Karpas-422 (cell line): ENCODE measurements around the gene FTCDNL1. TPM values are rescaled to one million over a fixed set of nuclear protein-coding genes. Genes with fewer than 3 reads are reported as not detected.
A peak's percentile ranks its signal among the peaks of the same experiment; 100 is the strongest.

Source experiments
- DNase-seq: peaks from one replicate; pipeline ENCODE4 v3.0.0-alpha.2; 2015
- H2AFZ ChIP-seq: fragments of 200-600 bp; sonication (generic); 2 replicates; pipeline ENCODE4 v1.6.1; 2014; ENCODE audit warnings: antibody characterized with exemption, low read length, mixed read lengths
- H3K27ac ChIP-seq: fragments of 200-600 bp; sonication (generic); 2 replicates; pipeline ENCODE4 v1.5.1; 2014; ENCODE audit warnings: mild to moderate bottlenecking, low read length, moderate library complexity
- H3K27me3 ChIP-seq: fragments of 200-600 bp; sonication (generic); 2 replicates; pipeline ENCODE4 v1.6.1; 2014; ENCODE audit warnings: low read length, mixed read lengths
- H3K36me3 ChIP-seq: fragments of 200-600 bp; sonication (generic); 2 replicates; pipeline ENCODE4 v1.6.1; 2014; ENCODE audit warnings: low read length, mixed read lengths; ENCODE audit not compliant: insufficient read depth
- H3K4me1 ChIP-seq: fragments of 200-600 bp; sonication (generic); 2 replicates; pipeline ENCODE4 v1.6.1; 2014; ENCODE audit warnings: mild to moderate bottlenecking, low read length, mixed read lengths
- H3K4me2 ChIP-seq: fragments of 200-600 bp; sonication (generic); 2 replicates; pipeline ENCODE4 v1.6.1; 2014; ENCODE audit warnings: low read length, low read depth, mild to moderate bottlenecking; ENCODE audit not compliant: poor library complexity, severe bottlenecking
- H3K4me3 ChIP-seq: fragments of 200-600 bp; sonication (generic); 2 replicates; pipeline ENCODE4 v1.5.1; 2014; ENCODE audit warnings: mild to moderate bottlenecking, antibody characterized with exemption, low read length, mixed read lengths
- H3K79me2 ChIP-seq: fragments of 200-600 bp; sonication (generic); 2 replicates; pipeline ENCODE4 v1.6.1; 2014; ENCODE audit warnings: mild to moderate bottlenecking, low read length, mixed read lengths
- H3K9ac ChIP-seq: fragments of 200-600 bp; sonication (generic); 2 replicates; pipeline ENCODE4 v1.6.0; 2014; ENCODE audit warnings: low read length
- H3K9me2 ChIP-seq: fragments of 200-600 bp; sonication (generic), shearing (Covaris generic); replicated peaks from 2 replicates; pipeline ENCODE4 v1.6.0; 2014; ENCODE audit warnings: mild to moderate bottlenecking, low read length, moderate library complexity; ENCODE audit not compliant: insufficient read depth
- H3K9me3 ChIP-seq: fragments of 300-700, 200-600 bp; sonication (generic); 2 replicates; pipeline ENCODE4 v1.6.1; 2014; ENCODE audit warnings: low read length, mixed read lengths
- H4K20me1 ChIP-seq: fragments of 200-600 bp; sonication (generic); 2 replicates; pipeline ENCODE4 v1.6.1; 2014; ENCODE audit warnings: mild to moderate bottlenecking, antibody characterized with exemption, low read length, low read depth; ENCODE audit not compliant: insufficient read depth
- total RNA-seq: library from RNA; depleted of rRNA; stranded (reverse); fragments of >200 nt; shearing (Covaris generic); gene quantifications from 2 replicates; pipeline ENCODE4 v1.2.3, GENCODE V29; 2014; ENCODE audit warnings: low replicate concordance

Gene FTCDNL1
- total RNA-seq, 1 experiment from 2014 or later, result 1.9 TPM

DNA sequence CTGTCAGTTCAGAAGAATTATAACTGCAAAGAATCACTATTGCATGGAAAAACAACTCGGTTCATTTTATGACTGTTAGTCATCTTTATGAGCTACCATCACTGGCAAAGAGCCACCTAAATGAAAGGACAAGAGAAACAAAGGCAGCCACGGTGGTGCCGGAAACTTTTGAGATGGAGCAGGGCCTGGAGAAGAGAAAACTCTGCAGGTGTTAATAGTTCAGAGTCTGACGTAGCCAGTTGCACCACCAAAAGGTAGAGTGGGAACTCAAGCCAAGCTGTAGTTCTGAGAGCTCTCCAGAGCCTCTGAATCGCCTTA lies 110.9 kb downstream of the FTCDNL1 start:
- H3K9ac ChIP-seq, result no peak overlapping the region
- H3K4me1 ChIP-seq, result no peaks in the 10 kb centered on the region
- no peaks in the 10 kb centered on the region for H3K79me2 ChIP-seq
- H2AFZ ChIP-seq, result no peak overlapping the region
- H3K36me3 ChIP-seq, result no peaks in the 10 kb centered on the region
- no peaks in the 10 kb centered on the region for H3K9me3 ChIP-seq
- no peaks in the 10 kb centered on the region for H4K20me1 ChIP-seq
- H3K4me2 ChIP-seq, result no peak overlapping the region
- no peaks in the 10 kb centered on the region for H3K27me3 ChIP-seq
- H3K4me3 ChIP-seq, result no peak overlapping the region
- no peak for DNase-seq
- H3K9me2 ChIP-seq, result no peaks in the 10 kb centered on the region
- no peak overlapping the region for H3K27ac ChIP-seq

DNA sequence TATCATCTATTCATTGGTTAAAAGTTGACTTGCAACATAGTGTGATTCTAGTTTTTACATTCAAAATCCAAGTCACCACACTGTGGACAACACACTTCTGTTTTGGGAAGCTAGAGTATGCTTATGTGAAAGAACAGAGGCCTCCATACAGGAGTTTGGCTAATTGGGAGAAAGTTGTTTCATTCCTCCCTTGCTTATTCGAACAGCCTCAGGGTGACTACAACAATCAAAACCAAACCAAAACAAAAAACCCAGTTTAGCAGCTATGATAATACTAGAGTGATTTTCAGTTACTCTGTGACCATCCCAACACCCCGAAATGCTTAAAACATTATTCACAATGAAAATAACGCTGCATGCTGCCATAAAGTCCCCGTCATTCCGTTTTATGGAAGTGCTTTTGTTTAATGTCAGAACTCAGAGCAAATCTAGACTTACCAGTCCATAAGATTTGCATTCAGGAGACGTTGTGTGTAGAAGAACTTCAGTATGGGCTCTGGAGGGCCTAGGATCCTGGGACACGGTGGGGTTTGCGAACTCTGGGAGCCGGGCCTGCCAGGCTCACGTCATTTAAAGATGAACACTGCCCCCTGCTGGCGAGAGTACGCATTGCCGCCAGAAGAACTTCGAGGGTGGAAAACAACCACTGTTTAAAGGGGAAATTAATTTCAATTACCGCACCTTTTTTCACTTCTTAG lies 111.4 kb downstream of the FTCDNL1 start:
- no peaks in the 10 kb centered on the region for H3K27me3 ChIP-seq
- H3K9me2 ChIP-seq, result no peaks in the 10 kb centered on the region
- no peak overlapping the region for H3K9ac ChIP-seq
- H3K36me3 ChIP-seq, result no peaks in the 10 kb centered on the region
- H3K9me3 ChIP-seq, result no peaks in the 10 kb centered on the region
- H3K79me2 ChIP-seq, result no peaks in the 10 kb centered on the region
- no peak overlapping the region for H3K4me3 ChIP-seq
- H3K4me2 ChIP-seq, result no peak overlapping the region
- H4K20me1 ChIP-seq, result no peaks in the 10 kb centered on the region
- no peaks in the 10 kb centered on the region for H3K4me1 ChIP-seq
- no peak overlapping the region for H2AFZ ChIP-seq
- peak; percentile 82 for DNase-seq
- H3K27ac ChIP-seq, result no peak overlapping the region

DNA sequence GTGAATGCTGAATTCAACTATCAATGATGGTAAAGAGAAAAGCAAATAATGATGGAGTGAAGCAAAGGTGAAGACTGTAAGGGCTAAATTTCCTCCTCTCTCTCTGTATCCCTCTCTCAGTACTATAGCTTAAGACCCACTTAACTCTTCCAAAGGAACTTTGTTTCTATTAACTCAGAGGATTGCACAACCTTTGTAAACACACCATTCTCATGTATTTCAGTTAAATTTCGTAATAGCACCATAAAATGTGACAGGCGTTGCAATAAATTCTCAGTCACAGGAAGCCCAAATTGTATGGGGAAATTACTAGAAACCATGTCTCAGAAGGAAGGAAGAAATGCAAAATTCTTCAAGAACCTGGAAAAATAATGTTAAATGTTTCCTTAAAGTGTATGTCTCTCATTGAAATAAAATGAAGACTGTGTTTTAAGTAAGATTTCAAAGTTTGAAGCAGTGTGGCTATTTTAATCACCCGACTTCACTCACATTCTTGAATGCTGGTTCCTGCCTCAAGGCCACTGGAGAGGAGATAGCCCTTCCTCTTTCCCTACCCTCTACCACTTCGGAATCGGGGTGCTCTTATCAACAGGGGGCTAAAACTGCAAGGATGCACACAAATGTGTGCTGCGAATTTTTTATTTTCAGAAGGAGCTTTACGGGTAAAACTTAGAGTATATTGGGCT lies 112.1 kb downstream of the FTCDNL1 start:
- Histone ChIP-seq H3K4me2 (no peak overlapping the region), H3K9ac (no peak overlapping the region), H2AFZ (no peak overlapping the region), H3K4me3 (no peak overlapping the region), H3K9me2 (no peaks in the 10 kb centered on the region), H3K79me2 (no peaks in the 10 kb centered on the region), H3K27ac (no peak overlapping the region), H3K9me3 (no peaks in the 10 kb centered on the region), H3K36me3 (no peaks in the 10 kb centered on the region), H4K20me1 (no peaks in the 10 kb centered on the region), H3K27me3 (no peaks in the 10 kb centered on the region), H3K4me1 (no peaks in the 10 kb centered on the region)
- no peak for DNase-seq

DNA sequence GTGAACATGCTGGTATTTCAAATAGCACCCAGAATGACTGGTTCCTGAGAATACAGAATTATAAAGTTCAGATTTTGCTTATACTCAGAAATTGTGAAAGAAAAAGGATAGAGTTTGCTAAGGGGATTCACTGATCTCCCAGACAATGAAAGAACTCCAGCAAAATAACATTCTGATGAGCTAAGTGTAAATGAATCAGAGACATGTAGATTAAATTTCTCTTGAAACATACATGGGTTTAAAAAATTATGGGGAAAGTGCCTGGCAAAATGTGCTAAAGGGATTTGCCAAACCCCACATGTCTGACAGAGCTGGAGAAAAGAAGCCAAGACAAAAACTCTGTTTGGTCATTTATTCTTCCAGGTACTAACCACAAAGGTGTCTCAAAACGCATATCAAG lies 116.3 kb downstream of the FTCDNL1 start:
- no peak overlapping the region for H3K9ac ChIP-seq
- no peaks in the 10 kb centered on the region for H3K27me3 ChIP-seq
- no peaks in the 10 kb centered on the region for H3K36me3 ChIP-seq
- H3K79me2 ChIP-seq, result no peaks in the 10 kb centered on the region
- no peak overlapping the region for H3K27ac ChIP-seq
- no peak overlapping the region for H2AFZ ChIP-seq
- no peaks in the 10 kb centered on the region for H3K9me3 ChIP-seq
- H3K4me2 ChIP-seq, result no peak overlapping the region
- no peak overlapping the region for H3K4me3 ChIP-seq
- no peak for DNase-seq
- no peaks in the 10 kb centered on the region for H3K4me1 ChIP-seq
- H4K20me1 ChIP-seq, result no peaks in the 10 kb centered on the region
- H3K9me2 ChIP-seq, result no peaks in the 10 kb centered on the region

DNA sequence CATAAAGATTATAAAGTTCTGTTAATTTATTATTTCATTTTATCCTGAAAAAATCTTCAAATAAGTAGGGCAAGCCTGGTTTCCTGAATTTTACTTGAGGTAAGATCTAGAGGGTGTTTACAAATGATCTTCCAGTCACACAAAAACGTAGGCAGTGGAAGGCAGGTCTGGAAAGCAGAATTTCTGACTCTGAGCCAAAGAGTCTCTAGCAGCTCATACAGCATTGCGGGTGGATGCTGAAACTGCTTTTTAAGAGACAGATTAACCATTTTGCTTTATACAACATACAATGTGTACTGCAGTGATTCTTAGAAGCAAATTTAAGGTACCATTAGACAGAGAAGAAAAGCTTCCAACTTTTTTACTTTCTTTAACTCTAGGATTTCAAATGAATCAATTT lies 117.0 kb downstream of the FTCDNL1 start:
- Histone ChIP-seq H4K20me1 (no peaks in the 10 kb centered on the region), H3K4me3 (no peak overlapping the region), H3K4me1 (no peaks in the 10 kb centered on the region), H3K9me2 (no peaks in the 10 kb centered on the region), H2AFZ (no peak overlapping the region), H3K4me2 (no peak overlapping the region), H3K79me2 (no peaks in the 10 kb centered on the region), H3K9me3 (no peaks in the 10 kb centered on the region), H3K27ac (no peak overlapping the region), H3K27me3 (no peaks in the 10 kb centered on the region), H3K9ac (no peak overlapping the region), H3K36me3 (no peaks in the 10 kb centered on the region)
- no peak for DNase-seq

DNA sequence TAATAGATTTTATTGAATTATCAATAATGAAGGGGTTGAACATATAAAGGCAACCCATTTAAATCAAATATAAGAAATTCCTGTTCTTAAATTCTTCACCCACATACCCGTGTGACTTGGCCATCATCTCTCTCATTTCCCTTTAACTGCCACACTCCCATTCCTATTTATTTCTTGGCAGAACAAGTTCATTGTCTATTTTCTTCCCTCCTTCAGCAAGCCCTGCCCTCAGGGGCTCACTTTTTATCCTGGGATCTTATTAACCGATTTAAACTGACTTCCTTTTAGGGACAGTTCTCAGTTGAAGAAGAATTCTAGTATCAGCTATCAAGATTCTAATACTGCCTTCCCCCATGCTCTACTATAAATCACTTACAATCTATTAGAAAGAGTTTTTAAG lies 123.2 kb downstream of the FTCDNL1 start:
- Histone ChIP-seq H3K4me2 (no peak overlapping the region), H3K36me3 (no peaks in the 10 kb centered on the region), H3K4me1 (no peaks in the 10 kb centered on the region), H3K9ac (no peak overlapping the region), H3K9me2 (no peaks in the 10 kb centered on the region), H3K9me3 (no peaks in the 10 kb centered on the region), H4K20me1 (no peaks in the 10 kb centered on the region), H3K27me3 (no peaks in the 10 kb centered on the region), H3K79me2 (no peaks in the 10 kb centered on the region), H3K4me3 (no peak overlapping the region), H3K27ac (no peak overlapping the region), H2AFZ (no peak overlapping the region)
- DNase-seq, result no peak

DNA sequence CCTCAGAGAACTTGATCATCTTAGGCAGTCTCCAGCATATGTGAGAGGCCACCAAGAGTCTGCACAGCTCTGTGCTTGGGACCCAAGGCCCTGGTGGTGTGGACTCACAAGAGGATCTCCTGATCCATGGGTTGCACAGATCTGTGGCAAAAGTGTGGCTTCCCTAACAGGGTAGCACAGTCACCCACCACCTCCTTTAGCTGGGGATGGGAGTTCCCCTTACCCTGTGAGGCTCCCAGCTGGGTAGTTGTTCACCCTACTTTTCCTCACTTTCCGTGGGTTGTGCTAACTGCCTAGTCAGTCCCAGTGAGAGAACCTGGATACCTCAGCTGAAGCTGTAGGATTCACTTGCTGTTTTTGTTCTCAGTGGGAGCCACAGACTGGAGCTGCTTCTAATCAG lies 123.7 kb downstream of the FTCDNL1 start:
- no peaks in the 10 kb centered on the region for H4K20me1 ChIP-seq
- no peaks in the 10 kb centered on the region for H3K9me3 ChIP-seq
- no peaks in the 10 kb centered on the region for H3K27me3 ChIP-seq
- no peak overlapping the region for H3K4me3 ChIP-seq
- no peaks in the 10 kb centered on the region for H3K79me2 ChIP-seq
- H3K36me3 ChIP-seq, result no peaks in the 10 kb centered on the region
- H3K9ac ChIP-seq, result no peak overlapping the region
- no peak overlapping the region for H3K27ac ChIP-seq
- no peak overlapping the region for H3K4me2 ChIP-seq
- no peak overlapping the region for H2AFZ ChIP-seq
- no peak for DNase-seq
- no peaks in the 10 kb centered on the region for H3K4me1 ChIP-seq
- no peaks in the 10 kb centered on the region for H3K9me2 ChIP-seq

DNA sequence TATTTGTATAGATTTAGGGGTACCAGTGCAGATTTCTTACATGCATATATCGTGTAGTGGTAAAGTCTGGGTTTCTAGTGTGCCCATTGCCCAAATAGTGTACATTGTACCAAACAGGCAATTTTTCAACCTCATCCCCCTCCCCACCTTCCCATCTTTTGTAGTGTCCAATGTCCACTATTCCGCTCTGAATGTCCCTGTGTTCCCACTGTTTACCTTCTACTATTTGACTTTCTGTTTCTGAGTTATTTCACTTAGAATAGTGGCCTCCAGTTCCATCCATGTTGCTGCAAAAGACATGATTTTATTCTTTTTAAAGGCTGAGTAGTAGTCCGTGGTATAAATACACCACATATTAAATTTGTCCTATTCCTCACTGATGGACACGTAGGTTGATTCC lies 132.9 kb downstream of the FTCDNL1 start:
- no peaks in the 10 kb centered on the region for H3K79me2 ChIP-seq
- H2AFZ ChIP-seq, result no peak overlapping the region
- H3K4me1 ChIP-seq, result no peaks in the 10 kb centered on the region
- no peaks in the 10 kb centered on the region for H3K36me3 ChIP-seq
- H3K4me3 ChIP-seq, result no peak overlapping the region
- no peaks in the 10 kb centered on the region for H3K9me3 ChIP-seq
- no peak overlapping the region for H3K4me2 ChIP-seq
- no peak overlapping the region for H3K9ac ChIP-seq
- H4K20me1 ChIP-seq, result no peaks in the 10 kb centered on the region
- no peaks in the 10 kb centered on the region for H3K27me3 ChIP-seq
- H3K27ac ChIP-seq, result no peak overlapping the region
- H3K9me2 ChIP-seq, result no peaks in the 10 kb centered on the region
- no peak for DNase-seq
